GM18870 (cell line): ENCODE results near the gene FAM162A.
"Not testable (repeated sequence)": the region's sequence is repeated elsewhere in the genome, so short reads cannot be mapped to it uniquely, and the experiment has no call there.

ENCODE experiments used
- ATAC-seq: cut with Tn5 transposase; IDR thresholded peaks from one replicate; pipeline ENCODE4 v1.9.1; 2021; ENCODE audit warnings: moderate library complexity; ENCODE audit not compliant: unreplicated experiment

The FAM162A gene

DNA sequence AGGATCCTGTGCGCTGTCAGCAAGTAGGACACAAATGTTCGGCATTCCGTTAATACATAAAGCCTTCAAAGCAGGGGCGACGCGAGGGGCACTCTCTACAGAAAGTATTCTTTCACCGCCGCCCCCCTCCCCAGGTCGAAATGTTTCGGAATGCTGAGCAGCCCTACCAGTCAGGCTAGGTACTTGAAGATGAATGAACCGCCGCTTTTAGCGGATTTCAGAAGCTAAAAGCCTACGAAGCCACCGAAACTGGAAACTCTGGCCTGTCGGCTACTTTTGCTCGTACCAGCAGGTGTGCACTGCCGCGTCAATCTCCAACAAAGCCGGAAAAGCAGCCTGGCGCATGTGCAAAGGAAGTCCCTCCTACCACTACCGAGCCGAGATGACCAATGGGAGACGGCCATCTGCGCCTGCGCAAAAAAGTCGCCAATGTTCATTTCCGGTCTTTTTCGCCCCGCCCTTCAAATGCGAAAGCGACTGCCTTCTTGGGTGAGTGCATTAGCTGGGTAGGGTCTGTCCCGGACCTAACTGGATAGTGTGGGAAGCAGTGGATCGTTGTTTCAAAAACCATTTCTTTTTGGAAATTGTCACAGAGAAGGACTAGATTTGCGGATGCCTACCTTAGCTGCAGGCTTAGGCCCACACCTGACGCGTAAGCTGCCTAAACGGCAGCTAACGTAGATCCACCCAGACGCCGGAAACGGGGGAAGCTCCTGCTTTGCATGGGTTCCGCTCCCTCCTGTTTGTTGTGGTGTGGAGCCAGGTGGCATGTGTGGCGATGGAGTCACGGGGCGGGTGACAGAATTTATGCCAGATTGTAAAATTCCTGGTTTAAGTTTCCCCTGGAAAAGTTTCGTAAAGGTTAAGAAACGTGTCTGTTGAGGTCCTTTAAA is 32.0 kb downstream of the FAM162A start, which contains the start of gene WDR5B:
Gene WDR5B (minus strand): TSS at position 301 of the 893 bp plus-strand sequence. CDS start 534 bp downstream, outside the sequence.
- ATAC-seq: peak; percentile 80

GRCh38 chr3:122416966-122417365 is 33.0 kb downstream of the FAM162A start:
- ATAC-seq: no peak

GRCh38 chr3:122421101-122421500 is 37.1 kb downstream of the FAM162A start:
- no peak for ATAC-seq

DNA sequence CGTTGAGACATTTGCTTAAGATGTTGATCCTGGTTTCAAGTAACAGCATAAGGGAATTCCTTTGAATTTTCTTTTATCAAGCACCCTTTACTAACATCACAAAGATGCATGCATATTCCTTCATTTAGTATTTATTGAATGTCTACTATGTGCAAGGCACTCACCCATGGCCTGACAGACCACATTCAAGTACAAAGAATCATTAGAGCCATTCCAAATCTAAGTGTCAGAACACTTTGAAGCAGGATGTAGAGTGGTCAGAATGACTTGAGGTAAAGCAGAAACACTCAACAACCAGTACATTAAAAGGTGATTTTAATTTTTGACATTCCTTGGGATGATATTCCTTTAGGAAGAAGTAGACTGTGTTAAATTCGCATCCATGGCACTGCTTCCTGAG is 37.9 kb downstream of the FAM162A start:
- no peak for ATAC-seq

DNA sequence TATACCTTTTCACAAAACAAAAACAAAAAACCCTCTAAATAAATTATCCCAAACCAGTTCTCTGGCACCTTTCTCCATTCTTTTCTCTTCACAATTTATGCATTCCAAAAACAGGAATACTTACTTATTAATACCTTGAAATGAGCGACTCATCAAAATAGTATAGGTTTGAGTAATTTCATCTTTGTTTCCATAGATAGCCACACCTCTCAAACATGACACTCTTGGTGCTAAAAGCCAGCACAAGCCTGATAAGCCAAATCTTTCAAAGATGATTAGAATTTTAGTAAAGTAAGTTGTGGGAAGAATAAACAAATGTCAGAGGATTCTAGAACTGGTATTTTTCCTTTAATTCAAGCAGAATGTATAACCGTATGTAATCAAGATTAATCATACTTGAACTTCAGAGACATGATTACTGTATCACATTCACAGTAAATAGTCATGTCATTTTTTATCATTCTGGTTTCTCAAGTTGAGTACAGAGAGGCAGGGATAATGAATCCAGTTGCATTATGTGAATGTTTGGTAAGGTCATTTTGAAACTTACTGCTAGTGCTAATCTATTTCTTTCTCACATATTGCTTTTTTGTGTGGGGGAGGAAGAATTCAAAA is 44.0 kb downstream of the FAM162A start:
- no peak for ATAC-seq

DNA sequence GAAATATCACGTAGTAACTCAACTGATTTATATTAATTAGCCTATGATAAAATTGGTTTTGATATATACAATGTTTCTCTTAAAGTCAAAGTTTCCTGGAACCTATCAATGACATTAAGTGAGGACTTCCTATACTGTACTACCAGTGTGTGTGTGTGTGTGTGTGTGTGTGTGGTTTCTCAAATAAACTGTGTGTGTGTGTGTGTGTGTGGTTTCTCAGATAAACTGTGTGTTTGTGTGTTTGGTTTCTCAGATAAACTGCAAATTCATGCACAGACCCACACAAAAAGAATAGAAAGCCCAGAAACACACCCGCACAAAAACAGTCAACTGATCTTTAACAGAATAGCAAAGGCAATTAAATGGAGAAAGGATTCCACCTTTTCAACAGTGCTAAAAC is 46.4 kb downstream of the FAM162A start:
- no peak for ATAC-seq

DNA sequence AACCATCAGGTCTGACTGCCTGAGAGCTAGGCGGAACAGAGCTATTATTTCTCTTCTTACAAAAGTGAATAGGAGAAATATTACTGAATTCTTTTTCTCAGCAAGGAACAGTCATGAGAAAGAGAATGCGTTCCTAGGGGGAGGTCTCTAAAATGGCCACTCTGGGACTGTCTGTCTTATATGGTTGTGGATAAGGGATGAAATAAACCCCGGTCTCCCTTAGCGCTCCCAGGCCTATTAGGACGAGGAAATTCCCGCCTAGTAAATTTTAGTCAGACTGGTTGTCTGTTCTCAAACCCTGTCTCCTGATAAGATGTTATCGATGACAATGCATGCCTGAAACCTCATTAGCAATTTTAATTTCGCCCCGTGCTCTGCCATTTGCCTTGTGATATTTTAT is 52.0 kb downstream of the FAM162A start:
- no peak for ATAC-seq

DNA sequence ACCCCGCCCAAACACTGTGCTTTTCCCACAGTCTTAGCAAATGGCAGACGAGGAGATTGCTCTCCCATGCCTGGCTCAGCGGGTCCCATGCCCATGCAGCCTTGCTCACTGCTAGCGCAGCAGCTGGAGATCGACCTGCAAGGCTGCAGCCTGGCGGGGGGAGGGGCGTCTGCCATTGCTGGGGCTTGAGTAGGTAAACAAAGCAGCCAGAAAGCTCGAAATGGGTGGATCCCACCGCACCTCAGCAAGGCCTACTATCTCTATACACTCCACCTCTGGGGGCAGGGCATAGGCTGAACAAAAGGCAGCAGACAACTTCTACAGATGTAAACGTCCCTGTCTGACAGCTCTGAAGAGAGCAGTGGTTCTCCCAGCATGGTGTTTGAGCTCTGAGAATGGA is 59.1 kb downstream of the FAM162A start:
- ATAC-seq: no peak

GRCh38 chr3:122443762-122444490 is 59.9 kb downstream of the FAM162A start:
- not testable (repeated sequence) for ATAC-seq

DNA sequence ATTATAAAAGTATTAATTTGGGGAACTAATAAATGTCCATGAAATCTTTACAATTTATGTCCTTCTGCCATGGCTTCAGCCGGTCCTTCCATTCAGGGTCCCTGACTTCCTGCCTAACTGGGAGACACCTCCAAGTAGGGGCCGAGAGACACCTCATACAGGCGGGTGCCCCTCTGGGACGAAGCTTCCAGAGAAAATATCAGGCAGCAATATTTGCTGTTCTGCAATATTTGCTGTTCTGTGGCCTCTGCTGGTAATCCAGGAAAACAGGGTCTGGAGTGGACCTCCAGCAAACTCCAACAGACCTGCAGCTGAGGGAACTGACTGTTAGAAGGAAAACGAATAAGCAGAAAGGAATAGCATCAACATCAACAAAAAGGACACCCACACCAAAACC is 60.5 kb downstream of the FAM162A start:
- not testable (repeated sequence) for ATAC-seq

GRCh38 chr3:122448218-122448617 is 64.2 kb downstream of the FAM162A start:
- ATAC-seq: not testable (repeated sequence)

DNA sequence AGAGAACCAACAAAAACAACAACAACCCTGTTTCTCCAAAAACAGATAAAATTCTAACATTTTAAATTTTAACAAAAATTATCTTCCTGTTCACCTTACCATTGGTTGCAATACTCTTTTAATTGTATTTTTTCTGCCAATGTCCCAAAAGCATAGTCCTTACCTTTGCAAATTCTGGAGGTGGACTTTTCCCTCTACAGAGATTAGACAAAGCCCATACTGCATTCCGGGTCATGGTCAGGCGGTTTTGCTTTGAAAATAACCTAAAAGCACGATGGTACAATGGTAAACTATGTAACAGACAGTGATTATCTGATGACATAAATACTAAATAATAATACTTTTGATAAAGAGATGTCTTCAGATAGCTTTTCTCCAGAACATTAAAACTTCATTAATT is 67.4 kb downstream of the FAM162A start:
- no peak for ATAC-seq

- no peak for ATAC-seq
Measured at GRCh38 chr3:122456074-122456473, 72.1 kb downstream of the FAM162A start.

GRCh38 chr3:122457706-122458105 is 73.7 kb downstream of the FAM162A start:
- no peak for ATAC-seq

- no peak for ATAC-seq
Measured at GRCh38 chr3:122458992-122459391, 75.0 kb downstream of the FAM162A start.

GRCh38 chr3:122461806-122462205 is 77.8 kb downstream of the FAM162A start:
- no peak for ATAC-seq
